Glutamatergic neuron (in vitro differentiated cells): ENCODE measurements around the gene CRACR2B. TPM values are rescaled to one million over a fixed set of nuclear protein-coding genes. Genes with fewer than 3 reads are reported as not detected.

Experiments used
- DNase-seq: peaks from one replicate; pipeline ENCODE4 v3.0.0; 2022
- H3K27ac Mint-ChIP-seq: one replicate; pipeline ENCODE4 v1.8.0; 2020; ENCODE audit warnings: mild to moderate bottlenecking, mixed read lengths, inconsistent platforms; ENCODE audit not compliant: unreplicated experiment
- H3K27me3 Mint-ChIP-seq: one replicate; pipeline ENCODE4 v1.8.0; 2020; ENCODE audit warnings: mild to moderate bottlenecking, moderate library complexity, mixed read lengths, inconsistent platforms; ENCODE audit not compliant: unreplicated experiment
- H3K36me3 Mint-ChIP-seq: one replicate; pipeline ENCODE4 v1.8.0; 2020; ENCODE audit warnings: mild to moderate bottlenecking, mixed read lengths, inconsistent platforms; ENCODE audit not compliant: unreplicated experiment
- H3K4me1 Mint-ChIP-seq: one replicate; pipeline ENCODE4 v1.8.0; 2020; ENCODE audit warnings: mild to moderate bottlenecking, low read depth, mixed read lengths, inconsistent platforms; ENCODE audit not compliant: unreplicated experiment
- H3K4me3 Mint-ChIP-seq: one replicate; pipeline ENCODE4 v1.8.0; 2020; ENCODE audit warnings: mild to moderate bottlenecking, mixed read lengths, inconsistent platforms; ENCODE audit not compliant: unreplicated experiment
- H3K9me3 Mint-ChIP-seq: one replicate; pipeline ENCODE4 v1.8.0; 2020; ENCODE audit warnings: mild to moderate bottlenecking, moderate library complexity, mixed read lengths, inconsistent platforms; ENCODE audit not compliant: unreplicated experiment
- total RNA-seq: library from RNA; stranded (reverse); fragmentation: NEBNext Ultra II Directional; extraction: Animal tissue kit (Norgen Biotek cat#: 25700); gene quantifications from one replicate; pipeline ENCODE4 v1.2.1, GENCODE V29; 2021; ENCODE audit not compliant: unreplicated experiment
- TF ChIP-seq, protein P1 (sequence below): fragments of 200-600 bp; sonication (generic); IDR thresholded peaks from one replicate; pipeline ENCODE4 v1.5.0; 2021; ENCODE audit not compliant: partially characterized antibody, unreplicated experiment

CRACR2B gene
- total RNA-seq, 1 donor from 2014 or later: 19.7 TPM

GRCh38 chr11:792535-792821, 35.2 kb upstream of the CRACR2B start:
- TF ChIP-seq, protein P1, sequence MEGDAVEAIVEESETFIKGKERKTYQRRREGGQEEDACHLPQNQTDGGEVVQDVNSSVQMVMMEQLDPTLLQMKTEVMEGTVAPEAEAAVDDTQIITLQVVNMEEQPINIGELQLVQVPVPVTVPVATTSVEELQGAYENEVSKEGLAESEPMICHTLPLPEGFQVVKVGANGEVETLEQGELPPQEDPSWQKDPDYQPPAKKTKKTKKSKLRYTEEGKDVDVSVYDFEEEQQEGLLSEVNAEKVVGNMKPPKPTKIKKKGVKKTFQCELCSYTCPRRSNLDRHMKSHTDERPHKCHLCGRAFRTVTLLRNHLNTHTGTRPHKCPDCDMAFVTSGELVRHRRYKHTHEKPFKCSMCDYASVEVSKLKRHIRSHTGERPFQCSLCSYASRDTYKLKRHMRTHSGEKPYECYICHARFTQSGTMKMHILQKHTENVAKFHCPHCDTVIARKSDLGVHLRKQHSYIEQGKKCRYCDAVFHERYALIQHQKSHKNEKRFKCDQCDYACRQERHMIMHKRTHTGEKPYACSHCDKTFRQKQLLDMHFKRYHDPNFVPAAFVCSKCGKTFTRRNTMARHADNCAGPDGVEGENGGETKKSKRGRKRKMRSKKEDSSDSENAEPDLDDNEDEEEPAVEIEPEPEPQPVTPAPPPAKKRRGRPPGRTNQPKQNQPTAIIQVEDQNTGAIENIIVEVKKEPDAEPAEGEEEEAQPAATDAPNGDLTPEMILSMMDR: no peak
- H3K4me3 Mint-ChIP-seq: no peak overlapping the region

DNA sequence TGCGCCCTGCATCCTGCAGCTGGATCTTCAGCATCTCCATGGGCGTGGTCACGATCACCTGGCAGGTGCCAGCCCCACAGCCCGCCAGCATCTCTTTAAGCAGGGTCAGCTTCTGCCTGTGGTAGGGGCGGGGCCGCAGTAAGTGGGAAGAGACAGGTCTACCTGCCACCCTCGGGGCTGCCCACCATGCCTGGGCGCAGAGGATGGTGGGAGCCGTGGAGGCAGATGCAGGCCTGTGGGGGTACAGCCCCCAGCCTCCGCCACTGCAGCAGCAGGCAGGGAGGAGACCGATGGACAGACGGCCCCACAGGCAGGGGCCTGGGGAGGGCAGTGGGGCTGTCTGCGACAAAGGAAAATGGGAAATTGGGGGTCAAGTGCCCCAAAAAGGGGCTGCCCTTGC, 34.8 kb upstream of the CRACR2B start:
- Mint-ChIP-seq H3K9me3 (peaks cover 10% of the 10 kb centered on the region), H3K36me3 (no peaks in the 10 kb centered on the region), H3K4me3 (no peak overlapping the region), H3K27ac (no peak overlapping the region), H3K4me1 (peaks cover 13% of the 10 kb centered on the region), H3K27me3 (peaks cover 7% of the 10 kb centered on the region)
- no peak for DNase-seq
- TF ChIP-seq, protein P1: no peak

More at GRCh38 chr11:792535-792821, 35.2 kb upstream of the CRACR2B start:
- Mint-ChIP-seq H3K36me3 (no peaks in the 10 kb centered on the region), H3K27ac (no peak overlapping the region), H3K9me3 (peaks cover 11% of the 10 kb centered on the region), H3K27me3 (peaks cover 7% of the 10 kb centered on the region), H3K4me1 (peaks cover 14% of the 10 kb centered on the region)
- DNase-seq: no peak

DNA sequence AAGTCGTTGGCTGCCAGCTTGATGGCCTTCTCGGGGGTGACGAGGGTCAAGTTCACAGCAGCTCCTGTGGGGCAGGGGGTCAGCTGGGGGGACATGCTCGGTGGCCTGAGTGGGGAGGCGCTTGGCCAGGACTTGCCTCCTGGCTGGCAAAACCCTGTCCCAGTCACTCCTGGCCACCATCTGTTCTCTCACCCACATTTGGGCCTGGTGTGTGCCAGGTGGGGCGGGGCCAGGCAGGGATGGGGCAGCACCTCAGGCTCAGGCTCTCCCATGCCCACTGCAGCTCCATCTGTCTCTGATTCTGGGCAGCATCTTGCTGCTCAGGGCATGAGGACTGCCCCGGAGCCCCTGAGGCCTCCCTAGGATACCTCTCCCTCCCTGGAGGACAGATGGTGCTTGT, 34.2 kb upstream of the CRACR2B start:
- Mint-ChIP-seq H3K4me1 (peaks cover 13% of the 10 kb centered on the region), H3K4me3 (peak overlapping the region; percentile 65), H3K27ac (peak overlapping the region; percentile 83), H3K9me3 (peaks cover 10% of the 10 kb centered on the region), H3K27me3 (peaks cover 7% of the 10 kb centered on the region), H3K36me3 (no peaks in the 10 kb centered on the region)
- TF ChIP-seq, protein P1: no peak
- DNase-seq: no peak

- peaks cover 10% of the 10 kb centered on the region for H3K9me3 Mint-ChIP-seq
- peak overlapping the region; percentile 83 for H3K27ac Mint-ChIP-seq
- H3K36me3 Mint-ChIP-seq: no peaks in the 10 kb centered on the region
- peaks cover 7% of the 10 kb centered on the region for H3K27me3 Mint-ChIP-seq
- DNase-seq: no peak
- peak overlapping the region; percentile 65 for H3K4me3 Mint-ChIP-seq
- peaks cover 10% of the 10 kb centered on the region for H3K4me1 Mint-ChIP-seq
- TF ChIP-seq, protein P1: no peak
These were observed 33.5 kb upstream of the CRACR2B start for GRCh38 chr11:794013-794765.

- TF ChIP-seq, protein P1: no peak
- no peaks in the 10 kb centered on the region for H3K36me3 Mint-ChIP-seq
- peaks cover 10% of the 10 kb centered on the region for H3K4me1 Mint-ChIP-seq
- peaks cover 7% of the 10 kb centered on the region for H3K27me3 Mint-ChIP-seq
- H3K27ac Mint-ChIP-seq: no peak overlapping the region
- peak overlapping the region; percentile 46 for H3K4me3 Mint-ChIP-seq
- peaks cover 10% of the 10 kb centered on the region for H3K9me3 Mint-ChIP-seq
- peak; percentile 32 for DNase-seq
These were observed 32.7 kb upstream of the CRACR2B start for GRCh38 chr11:794766-795633.
